MM.1S (cell line): Measurements from ENCODE around the gene JUND.

ENCODE experiments used
- DNase-seq: peaks from one replicate; pipeline ENCODE4 v3.0.0-alpha.2; 2015
- H2AFZ ChIP-seq: fragments of 300-600 bp; sonication (generic); 2 replicates; pipeline ENCODE4 v1.6.0; 2016; ENCODE audit warnings: antibody characterized with exemption, low read length
- H3F3A ChIP-seq: fragments of 300-600 bp; sonication (generic); 2 replicates; pipeline ENCODE4 v1.6.1; 2016; ENCODE audit warnings: mild to moderate bottlenecking, antibody characterized with exemption, low read length, moderate library complexity, mixed read lengths; ENCODE audit not compliant: insufficient read depth
- H3K27ac ChIP-seq: fragments of 300-600 bp; sonication (generic); 2 replicates; pipeline ENCODE4 v1.5.1; 2016; ENCODE audit warnings: mild to moderate bottlenecking, low read length
- H3K27me3 ChIP-seq: fragments of 300-600 bp; sonication (generic); replicated peaks from 2 replicates; pipeline ENCODE4 v1.6.0; 2016; ENCODE audit warnings: low read length; ENCODE audit not compliant: insufficient read depth
- H3K36me3 ChIP-seq: fragments of 300-600 bp; sonication (generic); replicated peaks from 2 replicates; pipeline ENCODE4 v1.6.1; 2016; ENCODE audit warnings: mild to moderate bottlenecking, low read length, mixed read lengths; ENCODE audit not compliant: insufficient read depth
- H3K4me1 ChIP-seq: fragments of 300-600 bp; sonication (generic); 2 replicates; pipeline ENCODE4 v1.6.1; 2016; ENCODE audit warnings: low read length, mixed read lengths
- H3K4me2 ChIP-seq: fragments of 300-600 bp; sonication (generic); 2 replicates; pipeline ENCODE4 v1.6.0; 2016; ENCODE audit warnings: low read depth, low read length
- H3K4me3 ChIP-seq: fragments of 300-600 bp; sonication (generic); 2 replicates; pipeline ENCODE4 v1.5.1; 2016; ENCODE audit warnings: low read length, mixed read lengths
- H3K79me2 ChIP-seq: fragments of 300-600 bp; sonication (generic); 2 replicates; pipeline ENCODE4 v1.6.1; 2016; ENCODE audit warnings: mixed run types, low read length, mixed read lengths
- H3K9ac ChIP-seq: fragments of 300-600 bp; sonication (generic); 2 replicates; pipeline ENCODE4 v1.6.1; 2016; ENCODE audit warnings: low read length, mixed read lengths
- H3K9me2 ChIP-seq: fragments of 300-600 bp; sonication (generic); replicated peaks from 2 replicates; pipeline ENCODE4 v1.6.1; 2016; ENCODE audit warnings: mild to moderate bottlenecking, low read length, mixed read lengths; ENCODE audit not compliant: insufficient read depth
- H3K9me3 ChIP-seq: fragments of 300-600 bp; sonication (generic); replicated peaks from 2 replicates; pipeline ENCODE4 v1.6.1; 2016; ENCODE audit warnings: mild to moderate bottlenecking, low read length, mixed read lengths; ENCODE audit not compliant: insufficient read depth
- H4K20me1 ChIP-seq: fragments of 300-600 bp; sonication (generic); 2 replicates; pipeline ENCODE4 v1.6.1; 2016; ENCODE audit warnings: mild to moderate bottlenecking, low read length, moderate library complexity, mixed read lengths; ENCODE audit not compliant: insufficient read depth
- CTCF ChIP-seq: fragments of 300-600 bp; sonication (generic); IDR thresholded peaks from 2 replicates; pipeline ENCODE4 v1.5.1; 2016; ENCODE audit warnings: antibody characterized with exemption, low read length, mixed read lengths
- EZH2 ChIP-seq: fragments of 300-600 bp; sonication (generic); optimal IDR thresholded peaks from 2 replicates; pipeline ENCODE3; 2017; ENCODE audit warnings: low read depth, mild to moderate bottlenecking, antibody characterized with exemption, low read length, mixed read lengths
- EZH2phosphoT487 ChIP-seq: fragments of 300-600 bp; sonication (generic); IDR thresholded peaks from 2 replicates; pipeline ENCODE4 v1.6.1; 2018; ENCODE audit warnings: antibody characterized with exemption, low read length

Gene JUND

GRCh38 chr19:18234194-18234593 lies 47.2 kb downstream of the JUND start:
- DNase-seq, result no peak
- no peaks in the 10 kb centered on the region for H3K79me2 ChIP-seq
- no peaks in the 10 kb centered on the region for H4K20me1 ChIP-seq
- peaks cover 50% of the 10 kb centered on the region for H3K27me3 ChIP-seq
- no peaks in the 10 kb centered on the region for H3F3A ChIP-seq
- H2AFZ ChIP-seq, result no peak overlapping the region
- H3K9me3 ChIP-seq, result no peaks in the 10 kb centered on the region
- no peaks in the 10 kb centered on the region for H3K9me2 ChIP-seq
- no peak for TF ChIP-seq EZH2phosphoT487
- TF ChIP-seq CTCF, result no peak
- no peak for TF ChIP-seq EZH2
- no peaks in the 10 kb centered on the region for H3K4me1 ChIP-seq
- H3K9ac ChIP-seq, result no peak overlapping the region
- no peak overlapping the region for H3K4me3 ChIP-seq
- H3K36me3 ChIP-seq, result no peaks in the 10 kb centered on the region
- no peak overlapping the region for H3K4me2 ChIP-seq
- H3K27ac ChIP-seq, result no peak overlapping the region

- Histone ChIP-seq H3K4me1 (no peaks in the 10 kb centered on the region), H4K20me1 (no peaks in the 10 kb centered on the region), H3K9me2 (no peaks in the 10 kb centered on the region), H3K27ac (no peak overlapping the region), H3K4me2 (no peak overlapping the region), H3K79me2 (no peaks in the 10 kb centered on the region), H3F3A (no peaks in the 10 kb centered on the region), H3K4me3 (no peak overlapping the region), H3K9me3 (no peaks in the 10 kb centered on the region), H2AFZ (no peak overlapping the region), H3K27me3 (peaks cover 44% of the 10 kb centered on the region), H3K36me3 (no peaks in the 10 kb centered on the region), H3K9ac (no peak overlapping the region)
- peak; percentile 48 for DNase-seq
- TF ChIP-seq EZH2 (no peak), EZH2phosphoT487 (no peak), CTCF (no peak)
These were observed 48.1 kb downstream of the JUND start for GRCh38 chr19:18233224-18233825.

- Histone ChIP-seq H4K20me1 (no peaks in the 10 kb centered on the region), H3K79me2 (no peaks in the 10 kb centered on the region), H3K4me3 (no peak overlapping the region), H3K9me3 (no peaks in the 10 kb centered on the region), H2AFZ (no peak overlapping the region), H3F3A (no peaks in the 10 kb centered on the region), H3K9ac (no peak overlapping the region), H3K36me3 (no peaks in the 10 kb centered on the region), H3K27me3 (peaks cover 44% of the 10 kb centered on the region), H3K4me1 (no peaks in the 10 kb centered on the region), H3K27ac (no peak overlapping the region), H3K9me2 (no peaks in the 10 kb centered on the region), H3K4me2 (no peak overlapping the region)
- no peak for TF ChIP-seq EZH2phosphoT487
- no peak for TF ChIP-seq CTCF
- DNase-seq, result no peak
These were observed 48.7 kb downstream of the JUND start for GRCh38 chr19:18232540-18233223.
